Glutamatergic neuron (in vitro differentiated cells): Measurements from ENCODE around the gene SLC27A1. TPM values are rescaled to one million over a fixed set of nuclear protein-coding genes. Genes with fewer than 3 reads are reported as not detected.
A peak's percentile ranks its signal among the peaks of the same experiment; 100 is the strongest.

ENCODE experiments used
- DNase-seq: peaks from one replicate; pipeline ENCODE4 v3.0.0; 2022
- H3K27ac Mint-ChIP-seq: one replicate; pipeline ENCODE4 v1.8.0; 2020; ENCODE audit warnings: mild to moderate bottlenecking, mixed read lengths, inconsistent platforms; ENCODE audit not compliant: unreplicated experiment
- H3K27me3 Mint-ChIP-seq: one replicate; pipeline ENCODE4 v1.8.0; 2020; ENCODE audit warnings: mild to moderate bottlenecking, moderate library complexity, mixed read lengths, inconsistent platforms; ENCODE audit not compliant: unreplicated experiment
- H3K36me3 Mint-ChIP-seq: one replicate; pipeline ENCODE4 v1.8.0; 2020; ENCODE audit warnings: mild to moderate bottlenecking, mixed read lengths, inconsistent platforms; ENCODE audit not compliant: unreplicated experiment
- H3K4me1 Mint-ChIP-seq: one replicate; pipeline ENCODE4 v1.8.0; 2020; ENCODE audit warnings: mild to moderate bottlenecking, low read depth, mixed read lengths, inconsistent platforms; ENCODE audit not compliant: unreplicated experiment
- H3K4me3 Mint-ChIP-seq: one replicate; pipeline ENCODE4 v1.8.0; 2020; ENCODE audit warnings: mild to moderate bottlenecking, mixed read lengths, inconsistent platforms; ENCODE audit not compliant: unreplicated experiment
- H3K9me3 Mint-ChIP-seq: one replicate; pipeline ENCODE4 v1.8.0; 2020; ENCODE audit warnings: mild to moderate bottlenecking, moderate library complexity, mixed read lengths, inconsistent platforms; ENCODE audit not compliant: unreplicated experiment
- total RNA-seq: library from RNA; stranded (reverse); fragmentation: NEBNext Ultra II Directional; extraction: Animal tissue kit (Norgen Biotek cat#: 25700); gene quantifications from one replicate; pipeline ENCODE4 v1.2.1, GENCODE V29; 2021; ENCODE audit not compliant: unreplicated experiment
- TF ChIP-seq, protein P1 (sequence below): fragments of 200-600 bp; sonication (generic); IDR thresholded peaks from one replicate; pipeline ENCODE4 v1.5.0; 2021; ENCODE audit not compliant: partially characterized antibody, unreplicated experiment

Gene SLC27A1
- total RNA-seq, 1 donor from 2014 or later: 16.9 TPM

GRCh38 chr19:17554968-17555479, 84.7 kb downstream of the SLC27A1 start:
- Mint-ChIP-seq H3K27ac (no peak overlapping the region), H3K4me3 (peak overlapping the region; percentile 78), H3K27me3 (peaks cover 7% of the 10 kb centered on the region), H3K4me1 (no peaks in the 10 kb centered on the region), H3K36me3 (no peaks in the 10 kb centered on the region), H3K9me3 (peaks cover 3% of the 10 kb centered on the region)
- DNase-seq: no peak
- TF ChIP-seq, protein P1, sequence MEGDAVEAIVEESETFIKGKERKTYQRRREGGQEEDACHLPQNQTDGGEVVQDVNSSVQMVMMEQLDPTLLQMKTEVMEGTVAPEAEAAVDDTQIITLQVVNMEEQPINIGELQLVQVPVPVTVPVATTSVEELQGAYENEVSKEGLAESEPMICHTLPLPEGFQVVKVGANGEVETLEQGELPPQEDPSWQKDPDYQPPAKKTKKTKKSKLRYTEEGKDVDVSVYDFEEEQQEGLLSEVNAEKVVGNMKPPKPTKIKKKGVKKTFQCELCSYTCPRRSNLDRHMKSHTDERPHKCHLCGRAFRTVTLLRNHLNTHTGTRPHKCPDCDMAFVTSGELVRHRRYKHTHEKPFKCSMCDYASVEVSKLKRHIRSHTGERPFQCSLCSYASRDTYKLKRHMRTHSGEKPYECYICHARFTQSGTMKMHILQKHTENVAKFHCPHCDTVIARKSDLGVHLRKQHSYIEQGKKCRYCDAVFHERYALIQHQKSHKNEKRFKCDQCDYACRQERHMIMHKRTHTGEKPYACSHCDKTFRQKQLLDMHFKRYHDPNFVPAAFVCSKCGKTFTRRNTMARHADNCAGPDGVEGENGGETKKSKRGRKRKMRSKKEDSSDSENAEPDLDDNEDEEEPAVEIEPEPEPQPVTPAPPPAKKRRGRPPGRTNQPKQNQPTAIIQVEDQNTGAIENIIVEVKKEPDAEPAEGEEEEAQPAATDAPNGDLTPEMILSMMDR: no peak

- H3K36me3 Mint-ChIP-seq: no peaks in the 10 kb centered on the region
- no peaks in the 10 kb centered on the region for H3K4me1 Mint-ChIP-seq
- peaks cover 3% of the 10 kb centered on the region for H3K9me3 Mint-ChIP-seq
- H3K4me3 Mint-ChIP-seq: peak within 1 kb of the TSS; percentile 87
- TF ChIP-seq, protein P1: no peak
- peak; percentile 99 for DNase-seq
- no peak within 1 kb of the TSS for H3K27ac Mint-ChIP-seq
- H3K27me3 Mint-ChIP-seq: peaks cover 7% of the 10 kb centered on the region
These were observed 85.2 kb downstream of the SLC27A1 start, which contains the start of gene COLGALT1 for GRCh38 chr19:17555480-17555928. Gene COLGALT1 (plus strand): TSS chr19:17555649. CDS start chr19:17555714, 65 bp downstream.

Other genes starting within 250 kb of the SLC27A1 start
- 23.4 TPM for gene OCEL1, start 244.3 kb upstream of the SLC27A1 start, total RNA-seq
- 109 TPM for gene NR2F6, start 224.6 kb upstream of the SLC27A1 start, total RNA-seq
- not detected for gene USHBP1, start 205.8 kb upstream of the SLC27A1 start, total RNA-seq
- 85.7 TPM for gene BABAM1, start 203.1 kb upstream of the SLC27A1 start, total RNA-seq
- 9.3 TPM for gene ANKLE1, start 188.6 kb upstream of the SLC27A1 start, total RNA-seq
- 14.1 TPM for gene ABHD8, start 167.1 kb upstream of the SLC27A1 start, total RNA-seq
- gene MRPL34, start 164.7 kb upstream of the SLC27A1 start, total RNA-seq: 80.7 TPM
- 81.2 TPM for gene DDA1, start 161.0 kb upstream of the SLC27A1 start, total RNA-seq
- gene ANO8, start 135.7 kb upstream of the SLC27A1 start, total RNA-seq: 98.8 TPM
- 61.2 TPM for gene GTPBP3, start 133.0 kb upstream of the SLC27A1 start, total RNA-seq
- not detected for gene PLVAP, start 93.2 kb upstream of the SLC27A1 start, total RNA-seq
- not detected for gene CCDC194, start 76.3 kb upstream of the SLC27A1 start, total RNA-seq
- 1.4 TPM for gene BST2, start 64.9 kb upstream of the SLC27A1 start, total RNA-seq
- 38.8 TPM for gene MVB12A, start 50.5 kb upstream of the SLC27A1 start, total RNA-seq
- not detected for gene TMEM221, start 21.9 kb upstream of the SLC27A1 start, total RNA-seq
- gene NXNL1, start 9.6 kb upstream of the SLC27A1 start, total RNA-seq: not detected
- gene PGLS, start 41.1 kb downstream of the SLC27A1 start, total RNA-seq: 66.0 TPM
- gene COLGALT1, start 85.1 kb downstream of the SLC27A1 start, total RNA-seq: 74.5 TPM
- gene UNC13A, start 217.8 kb downstream of the SLC27A1 start, total RNA-seq: 79.7 TPM
- 111 TPM for gene MAP1S, start 249.0 kb downstream of the SLC27A1 start, total RNA-seq